Measurements from ENCODE around the gene EEF2KMT.
"Not testable (repeated sequence)": the region's sequence is repeated elsewhere in the genome, so short reads cannot be mapped to it uniquely, and the experiment has no call there.

EEF2KMT gene

GRCh38 chr16:5070431-5071186 lies 27.0 kb downstream of the EEF2KMT start:
- no peak for DNase-seq

GRCh38 chr16:5069854-5070253 lies 27.7 kb downstream of the EEF2KMT start:
- no peak for DNase-seq

GRCh38 chr16:5069048-5069447 lies 28.5 kb downstream of the EEF2KMT start:
- no peak for DNase-seq

- DNase-seq: no peak
Observed at GRCh38 chr16:5066511-5066910, 31.1 kb downstream of the EEF2KMT start.

- no peak for DNase-seq
Observed at GRCh38 chr16:5065813-5066212, 31.8 kb downstream of the EEF2KMT start, which contains the start of gene C16orf89. Gene C16orf89, minus strand, starts transcription at chr16:5065956. Its CDS starts 48 bp downstream, at chr16:5065908.

GRCh38 chr16:5065326-5065725 lies 32.3 kb downstream of the EEF2KMT start:
- no peak for DNase-seq

- DNase-seq: no peak
Observed at GRCh38 chr16:5064915-5065314, 32.7 kb downstream of the EEF2KMT start.

GRCh38 chr16:5062790-5063765 lies 34.5 kb downstream of the EEF2KMT start:
- no peak for DNase-seq

GRCh38 chr16:5062051-5062450 lies 35.5 kb downstream of the EEF2KMT start:
- no peak for DNase-seq

GRCh38 chr16:5060073-5060641 lies 37.4 kb downstream of the EEF2KMT start:
- DNase-seq: no peak

- no peak for DNase-seq
Observed at GRCh38 chr16:5059386-5060072, 38.1 kb downstream of the EEF2KMT start.

GRCh38 chr16:5058476-5058875 lies 39.1 kb downstream of the EEF2KMT start:
- DNase-seq: no peak

GRCh38 chr16:5056352-5056751 lies 41.2 kb downstream of the EEF2KMT start:
- peak; percentile 34 for DNase-seq

- no peak for DNase-seq
Observed at GRCh38 chr16:5054876-5055865, 42.4 kb downstream of the EEF2KMT start.

- DNase-seq: no peak
Observed at GRCh38 chr16:5046914-5047313, 50.7 kb downstream of the EEF2KMT start.

- no peak for DNase-seq
Observed at GRCh38 chr16:5045499-5046115, 52.0 kb downstream of the EEF2KMT start.

- DNase-seq: not testable (repeated sequence)
Observed at GRCh38 chr16:5044581-5044980, 53.0 kb downstream of the EEF2KMT start.

- no peak for DNase-seq
Observed at GRCh38 chr16:5044011-5044540, 53.5 kb downstream of the EEF2KMT start.

- DNase-seq: no peak
Observed at GRCh38 chr16:5042574-5043171, 54.9 kb downstream of the EEF2KMT start.

- no peak for DNase-seq
Observed at GRCh38 chr16:5041600-5042133, 55.9 kb downstream of the EEF2KMT start.

Data from activated naive CD4-positive, alpha-beta T cell treated with Interleukin-2 at 50 U/mL for 16 hours (primary cell).